ENCODE data around the gene PTPRK. TPM values are rescaled to one million over a fixed set of nuclear protein-coding genes. Genes with fewer than 3 reads are reported as not detected.

PTPRK gene
- total and polyA plus RNA-seq, 2 of the 8 experiments (the other 6 are each of a cell fraction or from before 2014, with no cell fraction given): 11.4 to 47.3 TPM

- Histone ChIP-seq H3K4me3 (ENCODE audit: extremely low read depth in 1 of 4, insufficient read depth in 2 of 4, low read depth in 3 of 4, low read length in 4 of 4) (no peak overlapping the region), H3K18ac (ENCODE audit: extremely low read depth, low read length) (no peak overlapping the region), H3K27me3 (replicated peaks in 1 of 4; ENCODE audit: control insufficient read depth in 3 of 4, extremely low read depth in 1 of 4, insufficient read depth in 3 of 4, low read length in 3 of 4) (no peaks in the 10 kb centered on the region), H4K8ac (ENCODE audit: extremely low read depth, insufficient read depth, low read length) (no peak overlapping the region), H2AK5ac (ENCODE audit: low read depth, low read length) (no peak overlapping the region), H3K79me2 (ENCODE audit: control insufficient read depth in 1 of 2, insufficient read depth in 2 of 2, low read length in 2 of 2) (no peaks in the 10 kb centered on the region), H4K91ac (replicated peaks; ENCODE audit: insufficient read length, low read length) (no peak overlapping the region), H2BK12ac (ENCODE audit: low read depth, low read length) (no peak overlapping the region), H4K20me1 (replicated peaks in 1 of 2; ENCODE audit: control insufficient read depth in 1 of 2, insufficient read depth in 2 of 2, low read length in 2 of 2) (no peaks in the 10 kb centered on the region), H2BK20ac (ENCODE audit: low read length) (no peak overlapping the region), H3K36me3 (ENCODE audit: control insufficient read depth in 2 of 4, insufficient read depth in 4 of 4, low read length in 3 of 4) (no peaks in the 10 kb centered on the region), H2AFZ (ENCODE audit: low read length) (no peak overlapping the region), H2BK120ac (replicated peaks; ENCODE audit: low read depth, low read length) (no peak overlapping the region), H4K5ac (ENCODE audit: insufficient read length, low read depth, low read length) (no peak overlapping the region), H3K9me3 (ENCODE audit: insufficient read depth in 2 of 2, low read depth in 1 of 2, low read length in 1 of 2) (no peaks in the 10 kb centered on the region), H3K4me2 (ENCODE audit: insufficient read depth in 1 of 2, low read depth in 2 of 2, low read length in 2 of 2) (no peak overlapping the region), H3K14ac (ENCODE audit: insufficient read length) (no peak overlapping the region), H3K9ac (replicated peaks in 1 of 4; ENCODE audit: extremely low read depth in 1 of 4, low read depth in 3 of 4, low read length in 3 of 4) (no peak overlapping the region), H2BK15ac (ENCODE audit: low read length) (no peak overlapping the region), H3K23me2 (ENCODE audit: low read depth, low read length) (no peaks in the 10 kb centered on the region), H3K27ac (ENCODE audit: low read depth, low read length) (no peak overlapping the region), H3K4me1 (replicated peaks in 1 of 4; ENCODE audit: control insufficient read depth in 3 of 4, insufficient read depth in 4 of 4, low read length in 3 of 4) (no peaks in the 10 kb centered on the region), H3K56ac (replicated peaks; ENCODE audit: insufficient read length, low read depth, low read length) (no peak overlapping the region), H3K23ac (ENCODE audit: insufficient read length) (no peak overlapping the region), H2BK5ac (ENCODE audit: low read depth, low read length) (no peak overlapping the region), H3K4ac (replicated peaks; ENCODE audit: insufficient read length, low read depth, low read length) (no peak overlapping the region), H3K79me1 (ENCODE audit: low read depth, low read length) (no peaks in the 10 kb centered on the region)
- CTCF ChIA-PET (ENCODE audit: partially characterized antibody): interaction anchor here (0.6 kb wide), 1 partner anchor 151 kb away, joined by 3 read pairs; no protein-coding TSS in a partner anchor
- TF ChIP-seq TEAD4 (IDR thresholded peaks at IDR 0.05; ENCODE audit: low read depth, low read length) (0 out of 2 replicates have a peak, but pooled peaks have one; percentile 14), BCL11A (IDR thresholded peaks at IDR 0.05; ENCODE audit: low read depth in 2 of 2, low read length in 2 of 2) (no peak)
- WGBS, 2 experiments (ENCODE audit: extremely low coverage in 1 of 2, insufficient coverage in 1 of 2, insufficient read length in 1 of 2, insufficient replicate concordance in 2 of 2, low coverage in 1 of 2, low lambda C conversion rate in 2 of 2, missing lambda C conversion rate in 1 of 2): 97% methylated on average over 3 of the region's 3 CpGs; no CpG with 5 or more reads in 1 of the 2 experiments
- POLR2A ChIA-PET (ENCODE audit: partially characterized antibody): interaction anchor here (0.7 kb wide), 1 partner anchor 323 kb away, joined by 3 read pairs; no protein-coding TSS in a partner anchor
- no peak for FAIRE-seq
- DNase-seq (ENCODE audit: low read depth in 1 of 2, low spot score in 2 of 2): no peak
These were observed 560.5 kb downstream of the PTPRK start for GRCh38 chr6:127959869-127960268.
